Testis (tissue), 3 donors: Measurements from ENCODE around the gene PSTPIP1. TPM values are rescaled to one million over a fixed set of nuclear protein-coding genes. Genes with fewer than 3 reads are reported as not detected.
A peak's percentile ranks its signal among the peaks of the same experiment; 100 is the strongest.

Source experiments
- DNase-seq: peaks from one replicate; pipeline ENCODE4 v3.0.0-alpha.2; 2019
- H3K27ac ChIP-seq, 2 donors: fragments of 200-600 bp; sonication (generic); one replicate each; pipeline ENCODE4 v1.5.1; 2019
- H3K27me3 ChIP-seq: fragments of 200-600 bp; sonication (generic); one replicate; pipeline ENCODE4 v1.5.1; 2019
- H3K36me3 ChIP-seq: fragments of 200-600 bp; sonication (generic); one replicate; pipeline ENCODE4 v1.5.1; 2017; ENCODE audit warnings: low read depth; ENCODE audit errors: missing control alignments
- H3K4me1 ChIP-seq: fragments of 200-600 bp; sonication (generic); one replicate; pipeline ENCODE4 v1.5.1; 2019
- H3K4me3 ChIP-seq, 2 donors: fragments of 200-600 bp; sonication (generic); one replicate each; pipeline ENCODE4 v1.5.1; 2017 to 2019
- H3K9me3 ChIP-seq: fragments of 200-600 bp; sonication (generic); one replicate; pipeline ENCODE4 v1.5.1; 2017
- CTCF ChIP-seq, 3 experiments: fragments of 450-650 bp in 2 of 3; fragments of 200-600 bp in 1 of 3; sonication (generic) in 1 of 3; IDR thresholded peaks; one replicate each; pipeline ENCODE4 v1.5.1; 2016 to 2019; ENCODE audit warnings: antibody characterized with exemption in 3 of 3, mild to moderate bottlenecking in 2 of 3, moderate library complexity in 1 of 3
- POLR2A ChIP-seq: fragments of 450-650 bp; IDR thresholded peaks from one replicate; pipeline ENCODE4 v1.6.1; 2017; ENCODE audit warnings: antibody characterized with exemption, mild to moderate bottlenecking, moderate library complexity
- WGBS, 2 donors: methylation state at CpG; one replicate each; pipeline ENCODE4 v1.1.5; 2018; 5-methylcytosine and 5-hydroxymethylcytosine counted together
- intact Hi-C: fragments of 100-400 bp; cut with DNase I; formaldehyde crosslinking; loops from one replicate; pipeline ENCODE4 v1.15.1; 2023; ENCODE audit warnings: low total_unique reads
- polyA plus RNA-seq: library from polyadenylated mRNA; stranded (reverse); fragments of 350-450 nt; fragmentation: Illumina TruSeq; extraction: RNeasy Lipid Tissue Mini Kit (QIAGEN cat#74804); gene quantifications from one replicate; pipeline ENCODE4 v1.2.3, GENCODE V29; 2014; ENCODE audit warnings: low read depth, low replicate concordance; ENCODE audit not compliant: insufficient read depth
- total RNA-seq, 2 donors: library from RNA; depleted of rRNA; stranded (reverse); fragments of >200 nt; gene quantifications; one replicate each; pipeline ENCODE4 v1.2.3, GENCODE V29; 2016

PSTPIP1 gene
- total and polyA plus RNA-seq, 3 donors from 2014 or later: 5.0 to 8.6 (median 7.9) TPM

GRCh38 chr15:77037388-77038209 lies 42.7 kb downstream of the PSTPIP1 start:
- TF ChIP-seq CTCF (IDR thresholded peaks at IDR 0.05) (no peak), POLR2A (no peak)
- Histone ChIP-seq H3K27me3 (no peaks in the 10 kb centered on the region), H3K36me3 (no peaks in the 10 kb centered on the region), H3K4me1 (peaks cover 3% of the 10 kb centered on the region), H3K27ac (no peak overlapping the region), H3K4me3 (no peak overlapping the region), H3K9me3 (no peaks in the 10 kb centered on the region)
- intact Hi-C loops: no loop called here
- WGBS, 2 donors: 87 to 91% methylated on average over 3 to 11 of the region's 12 CpGs
- peak; percentile 16 for DNase-seq

DNA sequence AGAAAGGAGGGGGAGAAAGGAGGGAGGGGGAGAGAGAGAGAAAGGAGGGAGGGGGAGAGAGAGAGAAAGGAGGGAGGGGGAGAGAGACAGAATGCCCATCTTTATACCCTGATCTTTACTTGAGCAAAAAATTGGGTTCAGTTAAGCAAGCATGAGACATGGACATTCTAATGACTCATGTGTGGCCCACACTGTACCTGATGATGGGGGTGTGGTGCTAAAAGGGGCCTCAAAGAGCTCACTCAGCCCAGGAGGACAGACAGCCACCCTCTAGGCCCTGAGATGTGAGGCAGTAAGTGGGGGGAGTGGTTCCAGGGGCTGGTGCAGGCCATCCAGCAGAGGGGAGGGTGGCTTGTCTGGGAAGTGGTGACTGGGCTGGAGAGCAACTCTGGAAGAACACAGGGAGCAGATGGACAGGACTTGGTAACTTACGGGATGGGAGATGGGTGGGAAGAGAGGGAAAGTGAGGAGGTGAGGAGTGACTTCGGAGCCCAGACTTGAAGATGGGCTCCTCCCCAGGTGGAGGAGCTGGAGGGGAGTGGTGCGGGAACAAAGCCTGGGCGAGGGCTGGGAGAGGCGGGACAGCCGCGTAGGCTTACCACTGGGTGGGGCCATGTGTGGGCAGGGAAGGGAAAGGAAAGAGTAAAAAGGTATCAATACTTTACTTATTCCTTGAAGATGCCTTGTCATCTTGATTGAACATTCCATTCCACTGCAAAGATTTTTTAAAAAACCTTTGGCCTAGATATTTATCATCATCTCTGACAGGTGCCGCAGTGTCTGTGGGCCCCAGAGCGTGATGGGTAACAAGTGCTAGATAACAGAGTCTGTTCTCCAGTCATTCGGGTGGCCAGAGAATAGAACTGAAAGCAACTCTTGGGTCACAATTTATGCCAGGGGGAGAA lies 43.6 kb downstream of the PSTPIP1 start:
- intact Hi-C loops: no loop called here
- Histone ChIP-seq H3K27me3 (no peaks in the 10 kb centered on the region), H3K4me1 (peaks cover 3% of the 10 kb centered on the region), H3K36me3 (no peaks in the 10 kb centered on the region), H3K9me3 (no peaks in the 10 kb centered on the region), H3K27ac (no peak overlapping the region), H3K4me3 (no peak overlapping the region)
- WGBS, 2 donors: 81% methylated on average over 10 of the region's 10 CpGs; no CpG with 5 or more reads in 1 of the 2 donors
- DNase-seq: no peak
- TF ChIP-seq POLR2A: no peak
- no peak for TF ChIP-seq CTCF (IDR thresholded peaks at IDR 0.05)

- no peaks in the 10 kb centered on the region for H3K9me3 ChIP-seq
- no peaks in the 10 kb centered on the region for H3K36me3 ChIP-seq
- TF ChIP-seq POLR2A: no peak
- no peak for DNase-seq
- no peaks in the 10 kb centered on the region for H3K27me3 ChIP-seq
- 79% methylated on average over 5 of the region's 5 CpGs; no CpG with 5 or more reads in 1 of the 2 donors for WGBS, 2 donors
- H3K4me1 ChIP-seq: peaks cover 3% of the 10 kb centered on the region
- H3K27ac ChIP-seq: no peak overlapping the region
- H3K4me3 ChIP-seq: no peak overlapping the region
- intact Hi-C loops: no loop called here
Measured at GRCh38 chr15:77039217-77039533, 44.2 kb downstream of the PSTPIP1 start.

- no peak for DNase-seq
- Histone ChIP-seq H3K9me3 (no peaks in the 10 kb centered on the region), H3K4me3 (no peak overlapping the region), H3K27me3 (no peaks in the 10 kb centered on the region), H3K27ac (no peak overlapping the region), H3K4me1 (peaks cover 3% of the 10 kb centered on the region), H3K36me3 (no peaks in the 10 kb centered on the region)
- no peak for TF ChIP-seq POLR2A
- TF ChIP-seq CTCF (IDR thresholded peaks at IDR 0.05): no peak
- 87% methylated on average over 8 of the region's 8 CpGs; no CpG with 5 or more reads in 1 of the 2 donors for WGBS, 2 donors
- intact Hi-C loops: no loop called here
Measured at GRCh38 chr15:77039848-77040247, 44.9 kb downstream of the PSTPIP1 start.

GRCh38 chr15:77040673-77041072 lies 45.7 kb downstream of the PSTPIP1 start:
- DNase-seq: no peak
- Histone ChIP-seq H3K27me3 (no peaks in the 10 kb centered on the region), H3K27ac (no peak overlapping the region), H3K36me3 (no peaks in the 10 kb centered on the region), H3K9me3 (no peaks in the 10 kb centered on the region), H3K4me3 (no peak overlapping the region), H3K4me1 (peaks cover 3% of the 10 kb centered on the region)
- TF ChIP-seq POLR2A (no peak), CTCF (IDR thresholded peaks at IDR 0.05) (no peak)
- intact Hi-C loops: no loop called here
- WGBS, 2 donors: 94 to 96% methylated on average over 5 of the region's 5 CpGs
